Prostate gland (tissue), 2 donors: ENCODE measurements around the gene SLX1A. TPM values are rescaled to one million over a fixed set of nuclear protein-coding genes. Genes with fewer than 3 reads are reported as not detected.
A peak's percentile ranks its signal among the peaks of the same experiment; 100 is the strongest.

Experiments
- DNase-seq: peaks from one replicate; pipeline ENCODE4 v3.0.0-alpha.2; 2019; ENCODE audit warnings: low spot score
- H3K27ac ChIP-seq, 2 donors: fragments of 200-600 bp; sonication (generic); 2 replicates each; pipeline ENCODE4 v1.5.1; 2017 to 2019
- H3K27me3 ChIP-seq: fragments of 200-600 bp; sonication (generic); replicated peaks from 2 replicates; pipeline ENCODE4 v1.5.1; 2019; ENCODE audit not compliant: insufficient read depth
- H3K36me3 ChIP-seq, 2 donors: fragments of 200-600 bp; sonication (generic); 1 replicate in 1 of 2; 2 replicates in 1 of 2; pipeline versions ENCODE4 v1.5.1 to v1.8.1; 2017 to 2019
- H3K4me1 ChIP-seq: fragments of 200-600 bp; sonication (generic); replicated peaks from 2 replicates; pipeline ENCODE4 v1.5.1; 2019
- H3K4me3 ChIP-seq, 2 donors: fragments of 200-600 bp; sonication (generic); 2 replicates each; pipeline ENCODE4 v1.5.1; 2017 to 2019
- H3K9me3 ChIP-seq: fragments of 200-600 bp; sonication (generic); 2 replicates; pipeline ENCODE4 v1.5.1; 2017
- POLR2A ChIP-seq: fragments of 450-650 bp; IDR thresholded peaks from one replicate; pipeline ENCODE4 v1.6.1; 2016; ENCODE audit warnings: antibody characterized with exemption, mild to moderate bottlenecking
- POLR2AphosphoS5 ChIP-seq: sonication (generic); formaldehyde crosslinking; IDR thresholded peaks from one replicate; pipeline ENCODE4 v1.6.1; 2017; ENCODE audit warnings: antibody characterized with exemption
- WGBS: methylation state at CpG from one replicate; pipeline ENCODE4 v1.1.5; 2018; 5-methylcytosine and 5-hydroxymethylcytosine counted together
- intact Hi-C: fragments of 100-400 bp; cut with DNase I; formaldehyde crosslinking; loops from one replicate; pipeline ENCODE4 v1.14.2; 2022
- total RNA-seq, 2 donors: library from RNA; depleted of rRNA; stranded (reverse); fragments of >200 nt; gene quantifications; one replicate each; pipeline ENCODE4 v1.1.0, GENCODE V29; 2016
- TF ChIP-seq, protein P1 (sequence below), 4 experiments: fragments of 200-600 bp in 2 of 4; fragments of 450-650 bp in 2 of 4; sonication (generic) in 2 of 4; IDR thresholded peaks; 1 replicate in 3 of 4; 2 replicates in 1 of 4; pipeline ENCODE4 v1.5.1; 2016 to 2019; ENCODE audit warnings: antibody characterized with exemption in 4 of 4, mild to moderate bottlenecking in 2 of 4, moderate library complexity in 2 of 4

The SLX1A gene
- total RNA-seq, 2 donors from 2014 or later: 36.8 to 41.3 TPM

DNA sequence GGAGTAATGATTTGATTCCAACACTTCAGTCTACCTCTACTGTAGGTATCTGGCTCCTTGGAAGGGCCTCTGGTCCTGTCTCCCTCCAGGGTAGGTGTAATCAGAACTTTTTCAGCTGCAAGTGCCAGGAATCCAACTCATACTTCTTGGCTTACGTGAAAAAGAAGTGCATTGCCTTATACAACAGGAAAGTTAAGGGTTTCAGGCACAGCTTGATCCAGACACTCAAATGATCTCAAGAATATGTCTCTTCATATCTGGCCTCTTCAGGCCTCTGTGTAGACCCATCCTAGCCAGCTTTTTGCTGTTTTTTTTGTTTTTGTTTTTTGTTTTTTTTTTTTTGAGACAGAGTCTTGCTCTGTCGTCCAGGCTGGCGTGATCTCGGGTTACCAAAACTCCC is 14.5 kb upstream of the SLX1A start:
- H3K4me1 ChIP-seq: no peaks in the 10 kb centered on the region
- no peaks in the 10 kb centered on the region for H3K27me3 ChIP-seq
- no peak overlapping the region for H3K4me3 ChIP-seq
- intact Hi-C loops: no loop called here
- WGBS: 89% methylated on average over 4 of the region's 4 CpGs
- no peak overlapping the region for H3K27ac ChIP-seq
- no peaks in the 10 kb centered on the region for H3K36me3 ChIP-seq
- no peak for DNase-seq
- no peak for TF ChIP-seq POLR2A
- TF ChIP-seq POLR2AphosphoS5: no peak
- TF ChIP-seq, protein P1, sequence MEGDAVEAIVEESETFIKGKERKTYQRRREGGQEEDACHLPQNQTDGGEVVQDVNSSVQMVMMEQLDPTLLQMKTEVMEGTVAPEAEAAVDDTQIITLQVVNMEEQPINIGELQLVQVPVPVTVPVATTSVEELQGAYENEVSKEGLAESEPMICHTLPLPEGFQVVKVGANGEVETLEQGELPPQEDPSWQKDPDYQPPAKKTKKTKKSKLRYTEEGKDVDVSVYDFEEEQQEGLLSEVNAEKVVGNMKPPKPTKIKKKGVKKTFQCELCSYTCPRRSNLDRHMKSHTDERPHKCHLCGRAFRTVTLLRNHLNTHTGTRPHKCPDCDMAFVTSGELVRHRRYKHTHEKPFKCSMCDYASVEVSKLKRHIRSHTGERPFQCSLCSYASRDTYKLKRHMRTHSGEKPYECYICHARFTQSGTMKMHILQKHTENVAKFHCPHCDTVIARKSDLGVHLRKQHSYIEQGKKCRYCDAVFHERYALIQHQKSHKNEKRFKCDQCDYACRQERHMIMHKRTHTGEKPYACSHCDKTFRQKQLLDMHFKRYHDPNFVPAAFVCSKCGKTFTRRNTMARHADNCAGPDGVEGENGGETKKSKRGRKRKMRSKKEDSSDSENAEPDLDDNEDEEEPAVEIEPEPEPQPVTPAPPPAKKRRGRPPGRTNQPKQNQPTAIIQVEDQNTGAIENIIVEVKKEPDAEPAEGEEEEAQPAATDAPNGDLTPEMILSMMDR (IDR thresholded peaks at IDR 0.05): no peak
- no peaks in the 10 kb centered on the region for H3K9me3 ChIP-seq

DNA sequence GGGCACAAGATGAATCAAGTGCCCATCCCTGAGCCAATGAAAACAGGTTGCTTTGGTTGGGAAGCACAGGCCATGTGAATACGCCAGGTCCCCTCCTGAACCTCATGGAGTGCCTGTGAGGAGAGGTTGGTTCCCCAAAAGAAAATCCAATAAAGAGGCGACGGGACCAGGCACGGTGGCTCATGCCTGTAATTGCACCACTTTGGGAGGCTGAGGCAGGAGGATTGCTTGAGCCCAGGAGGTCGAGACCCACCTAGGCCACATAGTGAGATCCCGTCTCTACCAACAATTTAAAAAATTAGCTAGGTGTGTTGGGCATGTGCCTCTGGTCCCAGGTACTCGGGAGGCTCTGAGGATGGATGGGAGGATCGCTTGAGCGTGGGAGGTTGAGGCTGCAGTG is 13.7 kb upstream of the SLX1A start:
- Histone ChIP-seq H3K9me3 (no peaks in the 10 kb centered on the region), H3K4me3 (no peak overlapping the region), H3K4me1 (no peaks in the 10 kb centered on the region), H3K27me3 (no peaks in the 10 kb centered on the region), H3K27ac (no peak overlapping the region), H3K36me3 (no peaks in the 10 kb centered on the region)
- TF ChIP-seq POLR2AphosphoS5 (no peak), POLR2A (no peak)
- TF ChIP-seq, protein P1 (IDR thresholded peaks at IDR 0.05): no peak
- 94% methylated on average over 9 of the region's 9 CpGs for WGBS
- no peak for DNase-seq
- intact Hi-C loops: no loop called here

DNA sequence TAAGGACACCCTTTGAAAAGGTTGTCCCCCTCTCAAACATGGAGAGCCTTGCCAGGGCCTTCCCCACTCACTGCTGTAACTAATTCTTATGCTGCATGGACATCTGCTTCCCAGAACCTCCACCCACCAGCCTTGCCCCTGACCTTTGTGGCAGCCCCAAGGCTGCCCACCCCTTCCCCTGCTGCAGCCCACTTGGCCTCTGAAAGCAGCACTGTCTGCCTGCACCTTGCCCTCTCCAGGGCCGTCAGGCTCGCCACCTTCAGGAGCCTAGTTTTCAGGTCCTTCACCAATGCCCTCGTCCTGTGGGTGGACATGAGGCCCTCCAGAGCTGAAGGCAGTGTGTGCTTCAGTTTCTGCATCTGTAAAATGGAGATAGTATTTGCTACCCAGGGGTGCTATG is 12.9 kb upstream of the SLX1A start:
- no peaks in the 10 kb centered on the region for H3K9me3 ChIP-seq
- intact Hi-C loops: no loop called here
- H3K27ac ChIP-seq: no peak overlapping the region
- no peak overlapping the region for H3K4me3 ChIP-seq
- 85% methylated on average over 3 of the region's 3 CpGs for WGBS
- H3K27me3 ChIP-seq: no peaks in the 10 kb centered on the region
- no peaks in the 10 kb centered on the region for H3K36me3 ChIP-seq
- no peaks in the 10 kb centered on the region for H3K4me1 ChIP-seq
- no peak for TF ChIP-seq POLR2AphosphoS5
- no peak for TF ChIP-seq POLR2A
- TF ChIP-seq, protein P1 (IDR thresholded peaks at IDR 0.05): no peak
- DNase-seq: no peak

DNA sequence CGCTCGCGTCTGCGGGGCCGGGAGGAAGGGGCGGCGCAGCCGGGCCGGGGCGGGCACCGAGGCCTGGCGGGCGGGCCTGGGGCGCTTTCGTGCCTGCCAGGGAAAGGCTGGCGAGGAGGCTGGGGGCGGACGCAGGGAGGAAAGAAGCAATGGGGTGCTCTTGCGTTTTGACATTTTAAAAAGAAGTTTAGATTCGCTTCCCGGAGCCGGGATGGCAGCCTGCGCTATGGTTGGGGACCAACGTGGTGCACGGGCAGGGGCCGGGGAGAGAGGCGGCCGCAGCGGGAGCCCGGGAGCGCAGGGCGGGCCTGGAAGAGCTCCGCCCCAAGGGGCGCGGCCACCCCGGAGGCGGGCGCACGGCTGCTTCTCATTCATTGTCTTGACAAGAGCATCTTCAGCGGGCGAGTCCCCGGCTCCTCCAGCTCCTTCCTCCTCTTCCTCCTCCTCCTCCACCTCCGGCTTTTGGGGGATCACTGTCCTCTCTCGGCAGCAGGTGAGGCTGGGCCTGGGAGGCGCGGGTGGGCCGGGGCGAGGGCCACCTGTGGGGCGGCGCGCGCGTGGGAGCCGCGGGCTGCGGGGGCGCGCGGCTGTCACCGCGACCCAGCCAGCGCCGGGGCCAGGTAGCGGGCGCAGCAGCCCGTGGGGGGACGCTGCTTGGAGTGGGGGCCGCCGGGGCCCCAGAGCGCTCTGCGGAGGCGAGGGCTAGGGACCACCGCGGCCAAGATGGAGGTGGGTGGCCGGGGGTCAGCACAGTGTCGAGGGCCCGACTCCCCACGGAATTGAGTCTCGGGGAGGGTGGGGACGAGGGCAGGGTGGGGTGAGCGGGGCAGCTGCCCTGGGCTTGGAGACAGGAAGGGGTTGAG is 10.2 kb upstream of the SLX1A start, which contains the start of gene CORO1A:
TSS of gene CORO1A (plus strand) at position 370 of the 863 bp plus-strand sequence. CDS start 1,608 bp downstream, outside the sequence.
- DNase-seq: peak; percentile 77
- Histone ChIP-seq H3K4me1 (no peaks in the 10 kb centered on the region), H3K4me3 (peak within 1 kb of the TSS; percentile 48 to 49), H3K27me3 (no peaks in the 10 kb centered on the region), H3K27ac (peak within 1 kb of the TSS; percentile 59 to 67), H3K36me3 (no peaks in the 10 kb centered on the region), H3K9me3 (no peaks in the 10 kb centered on the region)
- WGBS: under 1% methylated on average over 58 of the region's 81 CpGs
- TF ChIP-seq POLR2AphosphoS5: peak; percentile 17
- TF ChIP-seq POLR2A: peak; percentile 30
- TF ChIP-seq, protein P1 (IDR thresholded peaks at IDR 0.05): no peak
- intact Hi-C loops: no loop called here
